C4-2B (cell line): ENCODE data around the gene SURF1.
"Not testable (repeated sequence)": the region's sequence is repeated elsewhere in the genome, so short reads cannot be mapped to it uniquely, and the experiment has no call there.

Source experiments
- H3K27ac ChIP-seq: fragments of 450-650 bp; 2 replicates; pipeline ENCODE4 v1.5.1; 2017
- ZFX ChIP-seq: fragments of 450-650 bp; IDR thresholded peaks from 2 replicates; pipeline ENCODE4 v1.6.1; 2017
- TF ChIP-seq, protein P1 (sequence below): fragments of 450-650 bp; conservative IDR thresholded peaks from 2 replicates; pipeline ENCODE4 v1.5.1; 2017; ENCODE audit warnings: mild to moderate bottlenecking

SURF1 gene

DNA sequence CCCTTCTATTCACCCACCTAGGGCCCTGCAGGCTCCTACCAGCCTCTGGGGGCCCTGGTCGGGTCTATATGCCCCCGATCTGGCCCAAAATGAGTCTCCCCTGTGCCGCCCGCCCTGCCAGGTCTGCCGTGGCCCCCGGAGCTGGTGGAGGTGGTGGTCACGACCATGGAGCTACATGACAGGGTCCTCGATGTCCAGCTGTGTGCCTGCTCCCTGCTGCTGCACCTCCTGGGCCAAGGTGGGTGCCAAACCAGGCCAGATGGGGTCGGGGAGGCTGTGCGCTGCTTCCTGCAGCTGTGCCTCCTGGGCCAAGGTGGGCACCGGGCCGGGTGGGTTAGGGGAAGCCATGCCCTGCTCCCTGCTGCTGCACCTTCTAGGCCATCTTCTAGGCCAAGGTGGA lies 44.0 kb upstream of the SURF1 start:
- TF ChIP-seq ZFX = no peak
- TF ChIP-seq, protein P1, sequence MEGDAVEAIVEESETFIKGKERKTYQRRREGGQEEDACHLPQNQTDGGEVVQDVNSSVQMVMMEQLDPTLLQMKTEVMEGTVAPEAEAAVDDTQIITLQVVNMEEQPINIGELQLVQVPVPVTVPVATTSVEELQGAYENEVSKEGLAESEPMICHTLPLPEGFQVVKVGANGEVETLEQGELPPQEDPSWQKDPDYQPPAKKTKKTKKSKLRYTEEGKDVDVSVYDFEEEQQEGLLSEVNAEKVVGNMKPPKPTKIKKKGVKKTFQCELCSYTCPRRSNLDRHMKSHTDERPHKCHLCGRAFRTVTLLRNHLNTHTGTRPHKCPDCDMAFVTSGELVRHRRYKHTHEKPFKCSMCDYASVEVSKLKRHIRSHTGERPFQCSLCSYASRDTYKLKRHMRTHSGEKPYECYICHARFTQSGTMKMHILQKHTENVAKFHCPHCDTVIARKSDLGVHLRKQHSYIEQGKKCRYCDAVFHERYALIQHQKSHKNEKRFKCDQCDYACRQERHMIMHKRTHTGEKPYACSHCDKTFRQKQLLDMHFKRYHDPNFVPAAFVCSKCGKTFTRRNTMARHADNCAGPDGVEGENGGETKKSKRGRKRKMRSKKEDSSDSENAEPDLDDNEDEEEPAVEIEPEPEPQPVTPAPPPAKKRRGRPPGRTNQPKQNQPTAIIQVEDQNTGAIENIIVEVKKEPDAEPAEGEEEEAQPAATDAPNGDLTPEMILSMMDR = no peak
- no peak overlapping the region for H3K27ac ChIP-seq

DNA sequence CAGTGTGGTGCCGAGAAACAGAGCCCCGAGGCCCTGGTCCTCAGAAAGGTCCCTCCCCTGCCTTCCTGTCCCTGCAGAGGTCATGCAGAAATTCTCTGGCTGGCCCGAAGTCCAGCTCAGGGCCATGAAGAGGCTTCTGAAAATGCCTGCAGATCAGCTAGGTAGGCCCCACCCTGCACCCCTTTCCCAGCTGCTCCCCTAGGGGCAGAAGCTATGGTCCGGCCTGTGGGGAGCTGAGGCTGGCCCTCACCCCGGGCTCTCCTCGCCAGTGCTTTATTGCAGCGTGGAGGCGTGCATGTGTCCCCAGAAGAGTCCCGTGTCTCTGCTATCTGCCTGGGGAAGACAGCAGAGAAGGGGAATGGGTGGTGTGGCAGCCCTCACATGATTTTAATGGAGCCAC lies 41.6 kb upstream of the SURF1 start:
- H3K27ac ChIP-seq = no peak overlapping the region
- TF ChIP-seq, protein P1 = no peak
- no peak for TF ChIP-seq ZFX

DNA sequence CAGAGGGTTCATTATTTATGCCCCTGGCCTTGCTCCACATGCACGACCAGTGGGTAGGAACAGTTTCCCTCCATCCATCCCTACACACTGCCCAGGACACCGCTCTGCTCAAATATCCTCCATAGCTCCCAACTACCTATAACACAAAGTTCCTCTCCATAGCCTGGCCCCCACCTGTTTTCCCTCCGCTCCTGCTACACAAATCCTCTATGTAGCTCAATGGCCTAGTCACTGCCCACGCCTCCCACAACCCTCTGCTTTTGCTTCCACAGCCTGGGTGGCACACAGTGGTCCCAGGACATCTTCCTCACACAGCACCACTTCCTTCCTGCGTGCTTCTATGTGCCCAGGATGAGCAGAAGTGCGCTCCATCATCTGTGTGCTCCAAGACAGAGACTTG lies 41.1 kb upstream of the SURF1 start:
- no peak for TF ChIP-seq ZFX
- TF ChIP-seq, protein P1 = no peak
- H3K27ac ChIP-seq = no peak overlapping the region

DNA sequence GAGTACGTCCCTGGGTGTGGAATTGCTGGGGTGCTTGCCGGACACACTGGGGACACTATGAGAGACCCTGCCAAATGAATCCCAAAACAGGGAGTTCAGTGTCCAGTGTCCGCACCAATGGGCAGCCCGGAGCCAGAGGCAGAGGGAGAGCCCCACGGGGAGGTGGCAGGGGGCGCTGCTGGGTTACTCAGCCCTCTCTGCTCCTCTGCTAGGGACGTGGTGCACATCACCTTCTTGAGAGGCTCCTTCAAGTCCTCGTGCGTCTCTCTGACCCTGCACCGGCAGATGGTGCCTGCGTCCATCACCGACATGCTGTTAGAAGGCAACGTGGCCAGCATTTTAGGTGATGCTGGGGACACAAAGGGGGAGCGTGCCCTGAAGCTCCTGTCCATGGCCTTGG lies 40.7 kb upstream of the SURF1 start:
- no peak overlapping the region for H3K27ac ChIP-seq
- TF ChIP-seq, protein P1 = no peak; the same call in 1 of the 2 replicates
- no peak for TF ChIP-seq ZFX

DNA sequence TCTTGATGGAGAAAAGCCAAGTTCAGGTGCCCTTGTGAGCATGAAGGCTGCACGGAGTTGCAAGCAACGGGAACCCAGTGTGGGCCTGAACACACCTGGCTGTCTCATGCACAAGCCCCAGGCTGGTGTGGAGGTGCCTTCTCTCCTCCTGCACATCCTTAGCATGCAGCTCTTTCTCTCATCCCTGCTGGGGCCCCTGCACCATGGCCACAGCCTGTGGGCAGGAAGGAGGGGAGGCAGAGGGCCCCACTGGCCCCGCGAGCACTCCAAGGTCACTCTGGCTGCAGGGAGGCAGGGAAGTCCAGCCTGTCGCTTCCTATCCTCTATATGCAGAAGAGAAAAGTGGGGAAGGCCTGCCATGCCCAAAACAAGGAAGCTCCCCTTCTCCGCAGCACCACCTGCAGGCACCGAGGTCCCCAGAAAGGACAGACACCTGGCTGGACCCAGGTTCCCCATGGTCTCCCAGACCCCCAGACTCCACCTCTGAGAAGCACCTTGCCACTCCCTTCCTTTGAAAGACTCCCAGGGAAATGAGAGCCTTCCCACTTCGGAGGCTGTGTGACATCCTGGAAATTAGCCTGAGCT lies 38.5 kb upstream of the SURF1 start:
- TF ChIP-seq ZFX = no peak
- TF ChIP-seq, protein P1 = no peak

DNA sequence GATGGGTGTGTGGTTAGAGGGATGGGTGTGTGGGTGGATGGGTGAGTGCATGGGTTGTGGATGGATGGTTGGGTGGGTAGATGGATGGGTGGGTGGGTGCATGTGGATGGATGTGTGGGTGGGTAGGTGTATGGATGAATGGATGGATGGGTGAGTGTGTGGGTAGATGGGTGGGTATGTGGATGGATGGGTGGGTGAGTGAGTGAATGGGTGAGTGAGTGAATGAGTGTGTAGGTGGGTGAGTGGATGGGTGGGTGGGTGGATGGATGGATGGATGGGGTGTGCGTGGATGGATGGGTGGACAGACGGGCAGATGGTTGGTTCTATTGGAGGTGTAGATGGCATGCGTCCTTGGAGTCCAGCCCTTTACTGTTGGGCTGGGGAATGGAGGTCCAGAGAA lies 37.1 kb upstream of the SURF1 start:
- H3K27ac ChIP-seq = no peak overlapping the region
- no peak for TF ChIP-seq ZFX
- TF ChIP-seq, protein P1 = no peak

More for the DNA sequence above, 38.5 kb upstream of the SURF1 start:
- H3K27ac ChIP-seq = no peak overlapping the region

DNA sequence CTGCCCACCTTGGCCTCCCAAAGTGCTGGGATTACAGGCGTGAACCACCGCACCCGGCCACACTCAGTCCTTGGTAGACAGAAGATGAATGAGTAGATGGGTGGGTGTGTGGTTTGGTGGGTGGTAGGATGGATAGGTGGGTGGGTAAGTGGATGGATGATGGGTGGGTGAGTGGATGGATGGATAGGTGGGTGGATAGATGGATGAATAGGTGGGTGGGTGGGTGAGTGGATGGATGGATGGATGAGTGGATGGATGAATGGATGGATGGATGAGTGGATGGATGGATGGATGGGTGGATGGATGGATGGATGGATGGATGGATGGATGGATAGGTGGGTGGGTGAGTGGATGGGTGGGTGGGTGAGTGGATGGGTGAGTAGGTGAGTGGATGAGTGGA lies 36.0 kb upstream of the SURF1 start:
- not testable (repeated sequence) for H3K27ac ChIP-seq

DNA sequence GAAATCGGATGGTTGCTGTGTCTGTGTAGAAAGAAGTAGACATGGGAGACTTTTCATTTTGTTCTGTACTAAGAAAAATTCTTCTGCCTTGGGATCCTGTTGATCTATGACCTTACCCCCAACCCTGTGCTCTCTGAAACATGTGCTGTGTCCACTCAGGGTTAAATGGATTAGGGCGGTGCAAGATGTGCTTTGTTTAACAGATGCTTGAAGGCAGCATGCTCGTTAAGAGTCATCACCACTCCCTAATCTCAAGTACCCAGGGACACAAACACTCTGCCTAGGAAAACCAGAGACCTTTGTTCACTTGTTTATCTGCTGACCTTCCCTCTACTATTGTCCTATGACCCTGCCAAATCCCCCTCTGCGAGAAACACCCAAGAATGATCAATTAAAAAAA lies 35.2 kb upstream of the SURF1 start:
- H3K27ac ChIP-seq = not testable (repeated sequence)
